Natural killer cell (primary cell): ENCODE data around the gene KCNQ1OT1. TPM values are rescaled to one million over a fixed set of nuclear protein-coding genes. Genes with fewer than 3 reads are reported as not detected.

ENCODE experiments used
- ATAC-seq, 3 donors: fragments of 150-1000 bp in 2 of 3; fragments of 200-7000 bp in 1 of 3; cut with Tn5 transposase; 1 replicate in 1 of 3; 2 replicates in 2 of 3; pipeline ENCODE4 v1.10.0; 2021; ENCODE audit warnings: mild to moderate bottlenecking in 2 of 3, moderate library complexity in 2 of 3
- DNase-seq, 2 donors: peaks; one replicate each; pipeline versions ENCODE4 v3.0.0 to v3.0.0-alpha.2; 2013 to 2021; ENCODE audit warnings: mixed read lengths in 1 of 2
- H3K27ac ChIP-seq: one replicate; pipeline ENCODE4 v1.5.1; 2013; ENCODE audit warnings: mild to moderate bottlenecking, low read length
- H3K27me3 ChIP-seq: one replicate; pipeline ENCODE4 v1.6.1; 2013; ENCODE audit warnings: low read length; ENCODE audit not compliant: control insufficient read depth, insufficient read depth
- H3K36me3 ChIP-seq: one replicate; pipeline ENCODE4 v1.6.1; 2013; ENCODE audit warnings: low read length; ENCODE audit not compliant: control insufficient read depth, insufficient read depth
- H3K4me1 ChIP-seq: one replicate; pipeline ENCODE4 v1.6.1; 2013; ENCODE audit warnings: low read length; ENCODE audit not compliant: control insufficient read depth, insufficient read depth
- H3K4me3 ChIP-seq: one replicate; pipeline ENCODE4 v1.5.1; 2013; ENCODE audit warnings: low read length
- H3K9me3 ChIP-seq: one replicate; pipeline ENCODE4 v1.6.1; 2013; ENCODE audit warnings: low read length; ENCODE audit not compliant: control insufficient read depth, insufficient read depth
- H3K27ac Mint-ChIP-seq, 2 donors: one replicate each; pipeline ENCODE4 v1.8.0; 2022; ENCODE audit warnings: mild to moderate bottlenecking in 2 of 2, mixed read lengths in 2 of 2, moderate library complexity in 1 of 2
- H3K27me3 Mint-ChIP-seq, 2 donors: one replicate each; pipeline ENCODE4 v1.8.0; 2022; ENCODE audit warnings: low read depth in 2 of 2, mixed read lengths in 2 of 2
- H3K36me3 Mint-ChIP-seq: one replicate; pipeline ENCODE4 v1.8.0; 2022; ENCODE audit warnings: mixed read lengths
- H3K4me1 Mint-ChIP-seq, 2 donors: one replicate each; pipeline ENCODE4 v1.8.0; 2022; ENCODE audit warnings: mixed read lengths in 2 of 2
- H3K4me3 Mint-ChIP-seq: one replicate; pipeline ENCODE4 v1.8.0; 2022; ENCODE audit warnings: mild to moderate bottlenecking, moderate library complexity, mixed read lengths
- H3K9me3 Mint-ChIP-seq, 2 donors: one replicate each; pipeline ENCODE4 v1.8.0; 2022; ENCODE audit warnings: mixed read lengths in 2 of 2
- WGBS: methylation state at CpG from one replicate; pipeline ENCODE4 v1.1.7; 2013; ENCODE audit warnings: missing lambda C conversion rate; ENCODE audit not compliant: insufficient coverage; 5-methylcytosine and 5-hydroxymethylcytosine counted together
- intact Hi-C: fragments of 100-400 bp; cut with micrococcal nuclease; formaldehyde crosslinking; loops from one replicate; pipeline ENCODE4 v1.14.2; 2022
- total RNA-seq, 4 donors: library from RNA; stranded (reverse); fragments of 120-200 nt in 1 of 4; gene quantifications; one replicate each; pipeline versions ENCODE4 v1.2.3 to v1.2.4, GENCODE V29; 2013 to 2022
- TF ChIP-seq, protein P1 (sequence below): fragments of 200-600 bp; IDR thresholded peaks from one replicate; pipeline ENCODE4 v1.8.0; 2022; ENCODE audit warnings: antibody characterized with exemption

Gene KCNQ1OT1
- total RNA-seq, 3 donors from 2014 or later (not counting 1 experiment from before 2014, with no cell fraction given) = 0.72 to 0.78 (median 0.75) TPM

DNA sequence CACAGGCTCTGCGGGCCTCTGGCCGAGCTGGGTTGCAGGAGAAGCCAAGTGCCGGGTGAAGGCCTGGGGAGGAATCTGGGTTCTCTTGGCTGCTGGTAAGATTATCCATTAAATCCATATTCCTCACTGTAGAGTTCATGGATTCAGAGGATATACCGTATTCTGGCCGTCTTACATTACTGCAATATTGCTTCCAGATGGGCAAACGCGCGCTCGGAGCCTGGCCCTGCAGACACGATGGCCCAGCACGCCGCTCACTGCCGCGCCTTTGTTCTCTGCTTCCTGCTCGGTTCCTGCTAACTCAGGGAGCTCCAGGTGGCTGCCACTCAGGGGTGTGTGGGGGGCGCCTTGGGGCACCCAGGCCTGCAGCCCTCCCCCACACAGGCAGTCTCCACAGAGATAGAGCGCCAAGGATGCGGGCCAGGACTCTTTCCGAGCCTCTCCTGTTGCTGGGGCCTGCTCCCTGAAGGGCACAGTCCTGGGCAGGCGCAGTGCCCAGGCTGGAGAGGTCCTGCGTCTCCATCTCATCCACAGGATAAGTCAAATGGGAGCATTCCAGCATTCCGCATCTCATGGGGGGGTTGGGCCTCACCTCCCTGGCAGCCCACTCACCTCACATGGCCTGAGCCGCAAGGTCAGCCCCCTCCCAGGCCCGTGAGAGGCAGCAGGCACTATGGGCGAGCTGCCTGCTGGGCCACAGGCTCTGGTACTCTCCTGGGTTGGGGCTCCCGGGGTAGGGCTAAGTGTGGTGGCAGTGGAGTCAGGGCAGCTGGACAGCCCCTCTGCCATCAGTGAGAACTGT, 14.1 kb upstream of the KCNQ1OT1 start:
- intact Hi-C loops = no loop called here
- Histone ChIP-seq H3K9me3 (no peaks in the 10 kb centered on the region), H3K4me1 (no peaks in the 10 kb centered on the region), H3K36me3 (no peaks in the 10 kb centered on the region), H3K27ac (no peak overlapping the region), H3K4me3 (no peak overlapping the region), H3K27me3 (no peaks in the 10 kb centered on the region)
- ATAC-seq = no peak
- DNase-seq = no peak
- H3K27me3 Mint-ChIP-seq = no peaks in the 10 kb centered on the region
- no peak overlapping the region for H3K27ac Mint-ChIP-seq
- no peaks in the 10 kb centered on the region for H3K36me3 Mint-ChIP-seq
- 91% methylated on average over 24 of the region's 26 CpGs for WGBS
- TF ChIP-seq, protein P1, sequence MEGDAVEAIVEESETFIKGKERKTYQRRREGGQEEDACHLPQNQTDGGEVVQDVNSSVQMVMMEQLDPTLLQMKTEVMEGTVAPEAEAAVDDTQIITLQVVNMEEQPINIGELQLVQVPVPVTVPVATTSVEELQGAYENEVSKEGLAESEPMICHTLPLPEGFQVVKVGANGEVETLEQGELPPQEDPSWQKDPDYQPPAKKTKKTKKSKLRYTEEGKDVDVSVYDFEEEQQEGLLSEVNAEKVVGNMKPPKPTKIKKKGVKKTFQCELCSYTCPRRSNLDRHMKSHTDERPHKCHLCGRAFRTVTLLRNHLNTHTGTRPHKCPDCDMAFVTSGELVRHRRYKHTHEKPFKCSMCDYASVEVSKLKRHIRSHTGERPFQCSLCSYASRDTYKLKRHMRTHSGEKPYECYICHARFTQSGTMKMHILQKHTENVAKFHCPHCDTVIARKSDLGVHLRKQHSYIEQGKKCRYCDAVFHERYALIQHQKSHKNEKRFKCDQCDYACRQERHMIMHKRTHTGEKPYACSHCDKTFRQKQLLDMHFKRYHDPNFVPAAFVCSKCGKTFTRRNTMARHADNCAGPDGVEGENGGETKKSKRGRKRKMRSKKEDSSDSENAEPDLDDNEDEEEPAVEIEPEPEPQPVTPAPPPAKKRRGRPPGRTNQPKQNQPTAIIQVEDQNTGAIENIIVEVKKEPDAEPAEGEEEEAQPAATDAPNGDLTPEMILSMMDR = no peak
- no peaks in the 10 kb centered on the region for H3K4me1 Mint-ChIP-seq
- no peaks in the 10 kb centered on the region for H3K9me3 Mint-ChIP-seq
- H3K4me3 Mint-ChIP-seq = no peak overlapping the region

DNA sequence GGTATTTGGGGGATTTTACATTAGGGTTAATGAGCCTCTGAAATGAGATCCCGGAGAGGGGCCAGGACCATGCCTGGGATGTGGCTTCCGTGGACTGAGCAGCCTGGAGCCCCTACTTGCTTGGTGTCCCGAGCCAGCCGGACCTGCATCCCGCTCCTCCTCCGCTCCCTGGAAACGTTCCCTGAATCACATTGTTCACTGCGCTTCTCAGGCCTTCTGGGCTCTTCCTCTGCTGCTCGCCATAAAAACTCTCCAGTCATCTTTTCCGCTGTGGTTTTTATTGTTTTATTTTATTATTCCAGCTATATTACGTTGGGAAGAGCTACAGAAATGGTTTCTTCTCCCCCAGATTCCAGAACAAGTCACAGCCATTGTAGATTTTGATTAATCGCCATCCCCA, 13.3 kb upstream of the KCNQ1OT1 start:
- no peak overlapping the region for H3K4me3 Mint-ChIP-seq
- no peaks in the 10 kb centered on the region for H3K4me1 ChIP-seq
- no peaks in the 10 kb centered on the region for H3K36me3 ChIP-seq
- no peaks in the 10 kb centered on the region for H3K9me3 Mint-ChIP-seq
- H3K9me3 ChIP-seq = no peaks in the 10 kb centered on the region
- H3K27ac Mint-ChIP-seq = no peak overlapping the region
- no peak overlapping the region for H3K4me3 ChIP-seq
- H3K27me3 Mint-ChIP-seq = no peaks in the 10 kb centered on the region
- TF ChIP-seq, protein P1 = no peak
- intact Hi-C loops = no loop called here
- H3K4me1 Mint-ChIP-seq = no peaks in the 10 kb centered on the region
- DNase-seq (no peak), ATAC-seq (no peak)
- 92% methylated on average over 11 of the region's 12 CpGs for WGBS
- no peaks in the 10 kb centered on the region for H3K36me3 Mint-ChIP-seq
- no peak overlapping the region for H3K27ac ChIP-seq
- H3K27me3 ChIP-seq = no peaks in the 10 kb centered on the region

DNA sequence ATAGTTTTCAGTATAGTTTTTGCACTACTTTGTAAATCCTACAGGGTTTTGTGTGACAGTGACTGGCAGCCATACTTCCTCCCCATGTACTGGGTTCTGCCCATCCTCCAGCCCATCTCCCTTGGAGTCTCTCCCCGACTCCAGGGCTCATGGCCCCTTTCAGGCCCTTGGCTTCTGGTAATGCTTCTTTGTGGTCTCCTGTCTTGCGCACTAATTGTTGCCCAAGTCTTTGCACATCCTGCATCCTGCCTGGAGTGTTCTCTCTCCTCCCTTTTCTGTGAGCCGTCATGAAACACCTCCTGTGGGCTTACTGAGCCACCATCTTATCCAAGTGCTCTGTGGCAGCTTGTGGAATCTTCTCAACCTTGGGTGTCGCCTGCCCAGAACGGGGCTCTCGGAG, 11.4 kb upstream of the KCNQ1OT1 start:
- WGBS = 94% methylated on average over 6 of the region's 6 CpGs

More for the DNA sequence above, 11.4 kb upstream of the KCNQ1OT1 start:
- no peaks in the 10 kb centered on the region for H3K36me3 ChIP-seq
- no peak for DNase-seq
- Mint-ChIP-seq H3K4me3 (no peak overlapping the region), H3K27ac (no peak overlapping the region), H3K9me3 (no peaks in the 10 kb centered on the region), H3K4me1 (no peaks in the 10 kb centered on the region), H3K36me3 (no peaks in the 10 kb centered on the region), H3K27me3 (no peaks in the 10 kb centered on the region)
- H3K4me3 ChIP-seq = no peak overlapping the region
- no peaks in the 10 kb centered on the region for H3K27me3 ChIP-seq
- no peaks in the 10 kb centered on the region for H3K9me3 ChIP-seq
- intact Hi-C loops = no loop called here
- ATAC-seq = no peak
- no peak overlapping the region for H3K27ac ChIP-seq
- no peaks in the 10 kb centered on the region for H3K4me1 ChIP-seq
- TF ChIP-seq, protein P1 = no peak
